HepG2 (cell line): ENCODE results near the gene KIZ. TPM values are rescaled to one million over a fixed set of nuclear protein-coding genes. Genes with fewer than 3 reads are reported as not detected.

Source experiments
- ATAC-seq: fragments of 200-7000 bp; cut with Tn5 transposase; 3 replicates; pipeline ENCODE4 v1.9.1; 2020; ENCODE audit warnings: mild to moderate bottlenecking, moderate library complexity
- BruUV-seq: library from RNA; stranded (reverse); fragments of 400-500 nt; replicated peaks from 2 replicates; lab custom pipeline; 2021; lab: Mats Ljungman, UMichigan
- CTCF ChIA-PET: fragments of 300-600 bp; formaldehyde crosslinking; extraction: SDS; loops from one replicate; lab custom pipeline; 2021; ENCODE audit warnings: low total read pairs, inconsistent platforms, low intra/inter-chr PET ratio; lab: Yijun Ruan, JAX
- POLR2A ChIA-PET: fragments of 350-600 bp; sonication (Branson Sonifier 250); formaldehyde crosslinking; loops from one replicate; lab custom pipeline; 2020; ENCODE audit warnings: antibody characterized with exemption, inconsistent platforms; lab: Yijun Ruan, JAX
- DNase-seq: peaks from one replicate; pipeline ENCODE4 v3.0.0-alpha.2; 2015; ENCODE audit warnings: low spot score
- FAIRE-seq: peaks from 3 replicates; lab custom pipeline; 2011; peaks lifted over from hg19 to GRCh38; lab: Jason Lieb, UNC
- H2AFZ ChIP-seq: one replicate; pipeline ENCODE4 v1.6.1; 2011; ENCODE audit warnings: low read length, inconsistent platforms
- H3K27ac ChIP-seq: fragments of 300-600 bp; 3 replicates; pipeline ENCODE4 v1.8.0; 2011; ENCODE audit warnings: mixed run types, mild to moderate bottlenecking, mixed read lengths, low read length, inconsistent platforms; ENCODE audit not compliant: insufficient read depth; ENCODE audit errors: extremely low read length
- H3K27me3 ChIP-seq, 2 experiments: fragments of 200-600 bp in 1 of 2; 2 replicates in 1 of 2; 3 replicates in 1 of 2; pipeline versions ENCODE4 v1.6.0 to v1.8.0; 2011; ENCODE audit warnings: low read length in 2 of 2, mild to moderate bottlenecking in 2 of 2, moderate library complexity in 2 of 2, inconsistent platforms in 1 of 2; ENCODE audit not compliant: insufficient read depth in 2 of 2, control insufficient read depth in 1 of 2
- H3K36me3 ChIP-seq, 2 experiments: fragments of 200-600 bp in 1 of 2; replicated peaks in 1 of 2; 2 replicates in 1 of 2; 3 replicates in 1 of 2; pipeline versions ENCODE4 v1.5.1 to v1.8.0; 2011; ENCODE audit warnings: low read length in 2 of 2, inconsistent platforms in 1 of 2; ENCODE audit not compliant: insufficient read depth in 2 of 2, control insufficient read depth in 1 of 2
- H3K4me1 ChIP-seq: 2 replicates; pipeline ENCODE4 v1.5.1; 2012; ENCODE audit warnings: low read length, inconsistent platforms; ENCODE audit not compliant: insufficient read depth
- H3K4me2 ChIP-seq: 2 replicates; pipeline ENCODE4 v1.6.0; 2011; ENCODE audit warnings: low read depth, low read length, inconsistent platforms
- H3K4me3 ChIP-seq, 3 experiments: fragments of 200-600 bp in 1 of 3; sonication (generic), shearing (Covaris generic) in 1 of 3; replicated peaks in 1 of 3; 2 replicates each; pipeline ENCODE4 v1.5.1; 2011 to 2016; ENCODE audit warnings: low read length in 3 of 3, inconsistent platforms in 2 of 3, low read depth in 2 of 3, mild to moderate bottlenecking in 2 of 3, control low read depth in 1 of 3, mixed read lengths in 1 of 3; ENCODE audit not compliant: insufficient read depth in 1 of 3
- H3K79me2 ChIP-seq: one replicate; pipeline ENCODE4 v1.6.1; 2011; ENCODE audit warnings: low read length, inconsistent platforms; ENCODE audit not compliant: insufficient read depth
- H3K9ac ChIP-seq: 2 replicates; pipeline ENCODE4 v1.6.0; 2011; ENCODE audit warnings: mild to moderate bottlenecking, low read depth, low read length, inconsistent platforms; ENCODE audit not compliant: insufficient read depth
- H3K9me3 ChIP-seq: 2 replicates; pipeline ENCODE4 v1.5.1; 2012; ENCODE audit warnings: mild to moderate bottlenecking, low read length
- H4K20me1 ChIP-seq: 2 replicates; pipeline ENCODE4 v1.6.0; 2011; ENCODE audit warnings: inconsistent platforms, mild to moderate bottlenecking, low read length, moderate library complexity; ENCODE audit not compliant: insufficient read depth
- CENPT ChIP-seq: sonication (generic); formaldehyde crosslinking; IDR thresholded peaks from 2 replicates; pipeline ENCODE4 v1.8.0; 2022; ENCODE audit warnings: low read depth, mild to moderate bottlenecking, moderate library complexity, missing genetic modification reagents
- DNMT3B ChIP-seq: conservative IDR thresholded peaks from 2 replicates; pipeline ENCODE4 v1.6.1; 2016; ENCODE audit warnings: missing biosample characterization, control low read depth
- EHMT2 ChIP-seq: fragments of 200-600 bp; sonication (generic); IDR thresholded peaks from 2 replicates; pipeline ENCODE4 v1.7.0; 2017; ENCODE audit warnings: antibody characterized with exemption, low read depth, low read length, borderline replicate concordance
- KDM3A ChIP-seq: IDR thresholded peaks from 2 replicates; pipeline ENCODE4 v1.6.1; 2018; ENCODE audit warnings: low read depth, missing compliant biosample characterization
- KDM5A ChIP-seq: fragments of 200-600 bp; sonication (generic); IDR thresholded peaks from 2 replicates; pipeline ENCODE4 v1.7.0; 2018; ENCODE audit warnings: antibody characterized with exemption, mild to moderate bottlenecking, low read length, borderline replicate concordance
- MAFK ChIP-seq, 2 experiments: IDR thresholded peaks in 1 of 2; conservative IDR thresholded peaks in 1 of 2; 2 replicates each; pipeline ENCODE4 v1.6.1; 2011; ENCODE audit warnings: improper control_type of control experiment in 2 of 2, low read length in 2 of 2
- MBNL3 ChIP-seq: fragments of 250-450 bp; sonication (Bioruptor Pico); conservative IDR thresholded peaks from 2 replicates; pipeline ENCODE4 v1.8.0; 2022; ENCODE audit warnings: mild to moderate bottlenecking, inconsistent platforms
- NFE2L2 ChIP-seq: fragments of 150-350 bp; IDR thresholded peaks from 2 replicates; pipeline ENCODE4 v1.6.1; 2014; ENCODE audit warnings: low read length
- RBM39 ChIP-seq: fragments of 200-400 bp; formaldehyde crosslinking; IDR thresholded peaks from one replicate; pipeline ENCODE4 v1.6.1; 2018; ENCODE audit warnings: antibody characterized with exemption, mild to moderate bottlenecking, low read depth, low read length; ENCODE audit not compliant: poor library complexity, severe bottlenecking
- SIN3B ChIP-seq: fragments of 150-350 bp; IDR thresholded peaks from 2 replicates; pipeline ENCODE4 v1.6.1; 2014; ENCODE audit warnings: low read length
- THAP8 ChIP-seq: sonication (generic); formaldehyde crosslinking; IDR thresholded peaks from 2 replicates; pipeline ENCODE4 v1.5.1; 2020; ENCODE audit warnings: missing genetic modification reagents, mild to moderate bottlenecking, borderline replicate concordance
- ZEB1 ChIP-seq: IDR thresholded peaks from 2 replicates; pipeline ENCODE4 v1.6.1; 2012; ENCODE audit warnings: mild to moderate bottlenecking, low read depth, inconsistent platforms; ENCODE audit not compliant: insufficient replicate concordance
- ZNF615 ChIP-seq: sonication (generic); formaldehyde crosslinking; IDR thresholded peaks from 2 replicates; pipeline ENCODE4 v1.5.0; 2020; ENCODE audit warnings: mild to moderate bottlenecking, missing genetic modification reagents, borderline replicate concordance
- ZNF747 ChIP-seq: sonication (generic); formaldehyde crosslinking; IDR thresholded peaks from 2 replicates; pipeline ENCODE4 v1.8.1; 2023; ENCODE audit warnings: missing genetic modification reagents, mild to moderate bottlenecking, borderline replicate concordance
- ZNF761 ChIP-seq: sonication (generic); formaldehyde crosslinking; conservative IDR thresholded peaks from 2 replicates; pipeline ENCODE4 v1.4.0; 2020; ENCODE audit warnings: mild to moderate bottlenecking, missing genetic modification reagents
- WGBS: methylation state at CpG from one replicate; pipeline ENCODE4 v1.1.6; 2017; ENCODE audit warnings: low lambda C conversion rate; 5-methylcytosine and 5-hydroxymethylcytosine counted together
- in situ Hi-C: cut with HindIII; loops from 2 replicates; pipeline ENCODE4 v1.10.0; 2017; ENCODE audit warnings: low pct_unique_long_range_greater_than_20kb; ENCODE audit not compliant: extremely low pct_ligation_motif_present
- intact Hi-C: fragments of 100-400 bp; cut with micrococcal nuclease; formaldehyde crosslinking; loops from one replicate; pipeline ENCODE4 v1.10.0; 2022; ENCODE audit not compliant: unreplicated experiment
- polyA plus RNA-seq, 8 experiments: library from polyadenylated mRNA; depleted of rRNA in 3 of 8; stranded (reverse) in 7 of 8; unstranded in 1 of 8; fragments of >200 nt; fragmentation: Illumina TruSeq in 4 of 8; extraction: Trizol in 4 of 8; gene quantifications; 2 replicates each; pipeline versions ENCODE4 v1.2.1 to v1.2.3, GENCODE V29; 2011 to 2016; ENCODE audit warnings: low read depth in 4 of 8, missing spikeins in 1 of 8, mixed read lengths in 1 of 8; ENCODE audit not compliant: insufficient read depth in 1 of 8
- total RNA-seq, 5 experiments: library from RNA; depleted of rRNA; stranded (reverse); fragments of >200 nt; fragmentation: Illumina TruSeq; extraction: Trizol; gene quantifications; 2 replicates each; pipeline ENCODE4 v1.2.3, GENCODE V29; 2016; ENCODE audit warnings: low read depth in 1 of 5

Gene KIZ
- total and polyA plus RNA-seq, 2 of the 13 experiments (the other 11 are each of a cell fraction or from before 2014, with no cell fraction given) = 46.3 to 114 TPM

- BruUV-seq = no TSS peak
- FAIRE-seq (no peak), ATAC-seq (no peak), DNase-seq (no peak)
- H2AFZ ChIP-seq = no peak overlapping the region
- H3K9ac ChIP-seq = no peak overlapping the region
- H3K79me2 ChIP-seq = no peaks in the 10 kb centered on the region
- intact Hi-C loops = no loop called here
- CTCF ChIA-PET = no interaction called here
- POLR2A ChIA-PET = no interaction called here
- no peak overlapping the region for H3K4me2 ChIP-seq
- H3K27ac ChIP-seq = no peak overlapping the region
- TF ChIP-seq KDM5A (no peak), DNMT3B (no peak), RBM39 (no peak), ZNF747 (0 out of 2 replicates have a peak, but pooled peaks have one; percentile 29)
- no peaks in the 10 kb centered on the region for H3K36me3 ChIP-seq
- H4K20me1 ChIP-seq = no peaks in the 10 kb centered on the region
- H3K9me3 ChIP-seq = no peaks in the 10 kb centered on the region
- WGBS = 38% methylated on average over 2 of the region's 2 CpGs
- H3K4me3 ChIP-seq = no peak overlapping the region
- peaks cover 36% of the 10 kb centered on the region for H3K4me1 ChIP-seq
- H3K27me3 ChIP-seq = no peaks in the 10 kb centered on the region
- in situ Hi-C loops = no loop called here
Observed at GRCh38 chr20:21083825-21084325, 42.0 kb upstream of the KIZ start.

GRCh38 chr20:21087862-21088540 lies 37.9 kb upstream of the KIZ start:
- H3K27me3 ChIP-seq = no peaks in the 10 kb centered on the region

More at GRCh38 chr20:21087862-21088540, 37.9 kb upstream of the KIZ start:
- Histone ChIP-seq H4K20me1 (no peaks in the 10 kb centered on the region), H3K79me2 (no peaks in the 10 kb centered on the region), H3K36me3 (no peaks in the 10 kb centered on the region), H3K4me3 (no peak overlapping the region), H3K9ac (no peak overlapping the region), H3K9me3 (no peaks in the 10 kb centered on the region), H3K4me2 (no peak overlapping the region), H2AFZ (peak overlapping the region; percentile 73)
- FAIRE-seq = no peak
- POLR2A ChIA-PET = no interaction called here
- no TSS peak for BruUV-seq
- TF ChIP-seq MAFK (conservative IDR thresholded peaks at IDR 0.05 in 1 of 2, IDR thresholded peaks at IDR 0.05 in 1 of 2; ENCODE audit: low read length in 2 of 2) = 0 out of 4 replicates have a peak, but pooled peaks of 1 of the 2 experiments have one; percentile 17
- peak; percentile 74; the same call in 1 of the 2 replicates for TF ChIP-seq NFE2L2
- TF ChIP-seq CENPT = no peak
- no peak for TF ChIP-seq ZNF615 (CRISPR knock-in tag)
- no peak for TF ChIP-seq ZEB1
- no peak for TF ChIP-seq THAP8 (CRISPR knock-in tag)
- TF ChIP-seq MBNL3 = no peak
- TF ChIP-seq KDM3A (CRISPR knock-in tag) = no peak
- TF ChIP-seq ZNF761 (CRISPR knock-in tag) = no peak
- no peak for TF ChIP-seq SIN3B
- no peak for TF ChIP-seq EHMT2
- TF ChIP-seq, all 625 proteins: peak for 2
- 87% methylated on average over 9 of the region's 9 CpGs for WGBS
- no peak overlapping the region for H3K27ac ChIP-seq
- no peak for DNase-seq
- in situ Hi-C loops (no loop called here), intact Hi-C loops (loop anchor here (2.0 kb wide), 1 partner anchor 37 kb away; no protein-coding TSS in a partner anchor)
- H3K4me1 ChIP-seq = peaks cover 46% of the 10 kb centered on the region
- no peak for ATAC-seq
- CTCF ChIA-PET = no interaction called here
